Effector memory CD4-positive, alpha-beta T cell (primary cell): Measurements from ENCODE around the gene PRSS2.
A peak's percentile ranks its signal among the peaks of the same experiment; 100 is the strongest.

Experiments used
- DNase-seq, 3 donors: peaks; one replicate each; pipeline ENCODE4 v3.0.0-alpha.2; 2020
- H3K27ac ChIP-seq: 2 replicates; pipeline ENCODE4 v1.7.0; 2013; ENCODE audit warnings: mild to moderate bottlenecking, low read length, moderate library complexity; ENCODE audit not compliant: insufficient read depth, poor library complexity, severe bottlenecking
- H3K27me3 ChIP-seq: replicated peaks from 2 replicates; pipeline ENCODE4 v1.7.0; 2013; ENCODE audit warnings: mild to moderate bottlenecking, low read length; ENCODE audit not compliant: insufficient read depth, control insufficient read depth, poor library complexity, severe bottlenecking
- H3K36me3 ChIP-seq: 2 replicates; pipeline ENCODE4 v1.7.0; 2013; ENCODE audit warnings: mild to moderate bottlenecking, low read length, moderate library complexity; ENCODE audit not compliant: control insufficient read depth, insufficient read depth
- H3K4me1 ChIP-seq: 2 replicates; pipeline ENCODE4 v1.7.0; 2013; ENCODE audit warnings: low read length, mild to moderate bottlenecking; ENCODE audit not compliant: control insufficient read depth, insufficient read depth, poor library complexity, severe bottlenecking
- H3K4me3 ChIP-seq: 2 replicates; pipeline ENCODE4 v1.7.0; 2013; ENCODE audit warnings: low read length, low read depth, mild to moderate bottlenecking; ENCODE audit not compliant: insufficient read depth, poor library complexity, severe bottlenecking
- H3K9me3 ChIP-seq: 2 replicates; pipeline ENCODE4 v1.7.0; 2013; ENCODE audit warnings: mild to moderate bottlenecking, low read length, moderate library complexity; ENCODE audit not compliant: control insufficient read depth

PRSS2 gene

DNA sequence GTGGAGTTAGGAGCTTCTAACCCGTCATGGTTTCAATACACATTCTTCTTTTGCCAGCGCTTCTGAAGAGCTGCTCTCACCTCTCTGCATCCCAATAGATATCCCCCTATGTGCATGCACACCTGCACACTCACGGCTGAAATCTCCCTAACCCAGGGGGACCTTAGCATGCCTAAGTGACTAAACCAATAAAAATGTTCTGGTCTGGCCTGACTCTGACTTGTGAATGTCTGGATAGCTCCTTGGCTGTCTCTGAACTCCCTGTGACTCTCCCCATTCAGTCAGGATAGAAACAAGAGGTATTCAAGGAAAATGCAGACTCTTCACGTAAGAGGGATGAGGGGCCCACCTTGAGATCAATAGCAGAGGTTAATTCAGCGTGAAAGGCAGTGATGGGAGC, 22.4 kb downstream of the PRSS2 start:
- H3K36me3 ChIP-seq = peaks cover 13% of the 10 kb centered on the region
- no peaks in the 10 kb centered on the region for H3K27me3 ChIP-seq
- peaks cover 24% of the 10 kb centered on the region for H3K4me1 ChIP-seq
- no peaks in the 10 kb centered on the region for H3K9me3 ChIP-seq
- peak overlapping the region; percentile 63 for H3K27ac ChIP-seq
- no peak overlapping the region for H3K4me3 ChIP-seq
- DNase-seq = no peak

GRCh38 chr7:142795339-142795863, 24.6 kb downstream of the PRSS2 start:
- DNase-seq = peak; percentile 51 to 60 (median 51)
- peaks cover 18% of the 10 kb centered on the region for H3K36me3 ChIP-seq
- H3K9me3 ChIP-seq = no peaks in the 10 kb centered on the region
- H3K27ac ChIP-seq = peak overlapping the region; percentile 99
- H3K27me3 ChIP-seq = no peaks in the 10 kb centered on the region
- peak overlapping the region; percentile 90 for H3K4me3 ChIP-seq
- peaks cover 38% of the 10 kb centered on the region for H3K4me1 ChIP-seq

DNA sequence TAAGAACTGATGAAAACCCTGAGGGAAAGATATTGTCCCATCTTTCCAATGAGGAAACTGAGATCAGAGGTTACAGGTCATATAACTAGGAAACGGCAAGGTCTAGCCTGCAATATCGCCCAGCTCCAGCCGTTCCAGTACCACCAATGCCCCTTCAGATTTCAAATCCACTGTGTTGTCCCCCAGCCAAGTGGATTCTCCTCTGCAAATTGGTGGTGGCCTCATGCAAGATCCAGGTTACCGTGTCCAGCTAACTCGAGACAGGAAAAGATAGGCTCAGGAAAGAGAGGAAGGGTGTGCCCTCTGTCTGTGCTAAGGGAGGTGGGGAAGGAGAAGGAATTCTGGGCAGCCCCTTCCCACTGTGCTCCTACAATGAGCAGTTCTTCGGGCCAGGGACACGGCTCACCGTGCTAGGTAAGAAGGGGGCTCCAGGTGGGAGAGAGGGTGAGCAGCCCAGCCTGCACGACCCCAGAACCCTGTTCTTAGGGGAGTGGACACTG, 25.3 kb downstream of the PRSS2 start:
- H3K4me3 ChIP-seq = peak overlapping the region; percentile 90
- peaks cover 45% of the 10 kb centered on the region for H3K4me1 ChIP-seq
- H3K27me3 ChIP-seq = no peaks in the 10 kb centered on the region
- peak overlapping the region; percentile 99 for H3K27ac ChIP-seq
- DNase-seq = no peak
- peaks cover 21% of the 10 kb centered on the region for H3K36me3 ChIP-seq
- no peaks in the 10 kb centered on the region for H3K9me3 ChIP-seq

GRCh38 chr7:142796501-142797390, 26.0 kb downstream of the PRSS2 start:
- Histone ChIP-seq H3K27ac (peak overlapping the region; percentile 99), H3K27me3 (no peaks in the 10 kb centered on the region), H3K4me1 (peaks cover 51% of the 10 kb centered on the region), H3K36me3 (peaks cover 25% of the 10 kb centered on the region), H3K4me3 (peak overlapping the region; percentile 90), H3K9me3 (no peaks in the 10 kb centered on the region)
- DNase-seq = no peak

DNA sequence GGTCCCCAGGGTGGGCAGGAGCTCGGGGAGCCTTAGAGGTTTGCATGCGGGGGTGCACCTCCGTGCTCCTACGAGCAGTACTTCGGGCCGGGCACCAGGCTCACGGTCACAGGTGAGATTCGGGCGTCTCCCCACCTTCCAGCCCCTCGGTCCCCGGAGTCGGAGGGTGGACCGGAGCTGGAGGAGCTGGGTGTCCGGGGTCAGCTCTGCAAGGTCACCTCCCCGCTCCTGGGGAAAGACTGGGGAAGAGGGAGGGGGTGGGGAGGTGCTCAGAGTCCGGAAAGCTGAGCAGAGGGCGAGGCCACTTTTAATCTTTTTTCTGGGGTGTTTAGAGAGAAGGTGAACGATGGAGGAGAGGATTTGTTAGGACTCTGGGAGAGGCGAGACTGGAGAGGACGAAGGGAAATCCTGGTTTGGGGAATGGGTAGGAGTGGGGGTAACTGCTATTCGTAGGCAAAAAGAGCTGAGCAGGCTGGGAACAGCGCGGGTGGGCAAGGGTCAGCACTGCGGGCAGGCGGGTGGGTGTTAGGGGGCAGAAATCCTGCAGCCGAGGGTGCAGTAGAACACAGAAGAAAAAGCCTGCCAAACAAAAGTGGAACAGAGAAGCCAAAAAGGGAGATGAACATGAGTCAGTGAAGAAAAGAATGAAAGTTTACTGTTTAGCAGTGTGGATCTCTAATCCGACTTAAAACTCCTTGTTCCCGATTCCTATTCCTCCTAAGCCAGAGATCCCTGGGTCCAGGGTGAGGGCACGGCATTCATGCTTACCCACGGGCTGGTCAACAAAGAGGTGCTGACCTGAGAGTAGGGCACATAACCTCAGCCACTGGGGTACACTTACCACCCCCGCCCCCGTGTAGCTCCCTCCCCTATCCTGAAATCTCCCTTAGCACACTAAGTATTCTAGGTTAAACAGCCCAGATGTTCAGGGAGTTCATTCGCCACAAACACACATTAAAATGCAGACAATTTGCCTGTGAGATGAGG, 26.9 kb downstream of the PRSS2 start:
- no peaks in the 10 kb centered on the region for H3K27me3 ChIP-seq
- H3K4me3 ChIP-seq = peak overlapping the region; percentile 90

DNA sequence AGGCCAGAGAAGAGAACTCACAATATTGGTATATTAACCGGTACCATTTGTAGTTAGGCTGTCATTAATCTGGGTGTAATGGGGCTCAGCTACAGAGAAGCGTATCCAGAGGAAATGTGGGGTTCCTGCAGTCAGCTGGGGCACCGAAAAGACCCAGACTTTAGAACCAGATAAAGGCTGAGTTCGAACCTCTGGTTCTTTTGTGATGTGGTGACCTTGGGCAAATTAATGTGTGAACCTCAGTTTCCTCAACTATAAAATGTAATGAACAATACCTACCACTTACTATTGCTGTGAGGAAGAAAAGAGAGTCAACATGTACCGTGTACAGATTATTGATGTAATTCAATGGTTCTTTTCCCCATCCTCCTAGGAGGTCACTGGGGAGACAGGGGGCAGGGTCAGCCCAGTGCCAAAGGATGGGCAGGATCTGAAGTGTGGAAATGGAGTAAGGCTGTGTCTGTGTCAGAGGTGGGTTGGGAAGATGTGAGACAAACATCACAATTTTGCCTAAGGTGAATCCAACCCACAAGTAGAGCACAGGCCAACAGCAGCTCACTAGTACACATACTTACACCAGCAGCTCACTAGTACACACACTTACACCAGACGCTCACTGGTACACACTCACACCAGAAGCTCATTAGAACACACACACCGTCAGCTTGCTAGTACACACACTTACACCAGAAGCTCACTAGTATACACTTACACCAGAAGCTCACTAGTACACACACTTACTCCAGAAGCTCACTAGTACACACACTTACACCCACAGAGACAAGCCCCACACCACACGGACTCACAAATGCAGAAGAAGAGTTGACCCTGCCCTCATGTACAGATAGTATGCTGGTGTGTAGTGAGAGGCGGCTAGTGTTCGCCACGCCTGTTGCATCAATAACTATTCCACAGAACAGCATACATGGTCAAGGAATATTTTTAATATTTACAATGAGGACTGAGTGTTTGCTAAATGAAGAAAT, 28.0 kb downstream of the PRSS2 start:
- Histone ChIP-seq H3K4me3 (peak overlapping the region; percentile 90), H3K36me3 (peaks cover 43% of the 10 kb centered on the region), H3K27ac (peak overlapping the region; percentile 99), H3K9me3 (no peaks in the 10 kb centered on the region), H3K4me1 (peaks cover 65% of the 10 kb centered on the region), H3K27me3 (no peaks in the 10 kb centered on the region)
- no peak for DNase-seq

More for the DNA sequence above, 26.9 kb downstream of the PRSS2 start:
- Histone ChIP-seq H3K4me1 (peaks cover 60% of the 10 kb centered on the region), H3K27ac (peak overlapping the region; percentile 99), H3K9me3 (no peaks in the 10 kb centered on the region), H3K36me3 (peaks cover 33% of the 10 kb centered on the region)
- DNase-seq = no peak

DNA sequence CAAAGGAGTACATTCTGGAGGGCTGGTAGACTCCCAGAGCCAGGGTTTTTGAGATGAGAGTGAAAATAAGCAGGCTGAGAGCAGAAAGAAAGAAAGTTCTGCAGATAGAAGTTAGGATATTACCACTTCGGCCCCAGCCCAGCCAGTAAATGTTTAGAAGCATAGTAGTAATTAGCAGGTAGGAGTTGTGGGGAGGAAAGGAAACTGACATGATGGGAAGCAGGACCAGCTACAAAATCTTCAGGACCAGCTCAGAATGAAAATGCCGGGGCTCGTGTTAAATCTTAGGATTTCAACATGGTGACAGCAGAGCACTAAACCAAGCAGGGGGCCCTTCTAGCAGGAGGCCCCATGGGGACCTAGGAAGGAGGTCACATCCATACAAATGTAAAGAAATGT, 28.7 kb downstream of the PRSS2 start:
- Histone ChIP-seq H3K27ac (peak overlapping the region; percentile 99), H3K9me3 (no peaks in the 10 kb centered on the region), H3K36me3 (peaks cover 45% of the 10 kb centered on the region), H3K4me1 (peaks cover 65% of the 10 kb centered on the region), H3K27me3 (no peaks in the 10 kb centered on the region), H3K4me3 (peak overlapping the region; percentile 90)
- no peak for DNase-seq

GRCh38 chr7:142800088-142800487, 29.3 kb downstream of the PRSS2 start:
- no peak for DNase-seq
- H3K36me3 ChIP-seq = peaks cover 45% of the 10 kb centered on the region
- peak overlapping the region; percentile 99 for H3K27ac ChIP-seq
- H3K4me3 ChIP-seq = peak overlapping the region; percentile 90
- H3K27me3 ChIP-seq = no peaks in the 10 kb centered on the region
- H3K4me1 ChIP-seq = peaks cover 65% of the 10 kb centered on the region
- H3K9me3 ChIP-seq = no peaks in the 10 kb centered on the region
